GM12878 (cell line): ENCODE results near the gene SLC45A2. TPM values are rescaled to one million over a fixed set of nuclear protein-coding genes. Genes with fewer than 3 reads are reported as not detected.

Experiments used
- ATAC-seq: fragments of 200-7000 bp; cut with Tn5 transposase; 3 replicates; pipeline ENCODE4 v1.9.1; 2020; ENCODE audit warnings: mild to moderate bottlenecking, moderate library complexity
- BruUV-seq: library from RNA; stranded (reverse); fragments of 400-500 nt; replicated peaks from 2 replicates; lab custom pipeline; 2021; lab: Mats Ljungman, UMichigan
- CTCF ChIA-PET: fragments of 300-600 bp; sonication (Branson Sonifier 250); formaldehyde crosslinking; extraction: SDS; loops from one replicate; lab custom pipeline; 2021; ENCODE audit warnings: inconsistent platforms; lab: Yijun Ruan, JAX
- POLR2A ChIA-PET: fragments of 350-600 bp; formaldehyde crosslinking; extraction: SDS; loops from one replicate; lab custom pipeline; 2021; ENCODE audit warnings: inconsistent platforms; lab: Charles Lee
- RAD21 ChIA-PET: fragments of 300-600 bp; sonication (Branson Sonifier 250); formaldehyde crosslinking; loops from one replicate; lab custom pipeline; 2023; ENCODE audit warnings: antibody characterized with exemption; ENCODE audit not compliant: unreplicated experiment; lab: Charles Lee
- SMC1A ChIA-PET: fragments of 300-600 bp; sonication (Branson Sonifier 250); formaldehyde crosslinking; loops from one replicate; lab custom pipeline; 2023; ENCODE audit not compliant: unreplicated experiment, uncharacterized antibody; lab: Charles Lee
- DNase-seq: peaks from one replicate; pipeline ENCODE4 v3.0.0-alpha.2; 2011; ENCODE audit warnings: low read depth, low spot score
- FAIRE-seq: peaks from 3 replicates; lab custom pipeline; 2011; peaks lifted over from hg19 to GRCh38; lab: Jason Lieb, UNC
- H2AFZ ChIP-seq: 2 replicates; pipeline ENCODE4 v1.6.0; 2011; ENCODE audit warnings: low read depth, low read length, control low read depth; ENCODE audit not compliant: control insufficient read depth
- H3K27ac ChIP-seq: 2 replicates; pipeline ENCODE4 v1.5.1; 2011; ENCODE audit warnings: control low read depth; ENCODE audit not compliant: control insufficient read depth, insufficient read depth
- H3K27me3 ChIP-seq, 2 experiments: replicated peaks in 1 of 2; 2 replicates each; pipeline versions ENCODE4 v1.6.0 to v1.6.1; 2011; ENCODE audit warnings: low read length in 1 of 2; ENCODE audit not compliant: control insufficient read depth in 2 of 2, insufficient read depth in 2 of 2
- H3K36me3 ChIP-seq, 2 experiments: 2 replicates each; pipeline ENCODE4 v1.5.1; 2011; ENCODE audit warnings: low read length in 1 of 2; ENCODE audit not compliant: control insufficient read depth in 2 of 2, insufficient read depth in 2 of 2
- H3K4me1 ChIP-seq: 2 replicates; pipeline ENCODE4 v1.6.1; 2011; ENCODE audit warnings: mild to moderate bottlenecking, low read length, moderate library complexity, mixed read lengths; ENCODE audit not compliant: control insufficient read depth, insufficient read depth
- H3K4me2 ChIP-seq: 2 replicates; pipeline ENCODE4 v1.6.0; 2011; ENCODE audit warnings: control low read depth; ENCODE audit not compliant: control insufficient read depth, insufficient read depth
- H3K4me3 ChIP-seq: fragments of 200-600 bp; sonication (generic); 2 replicates; pipeline ENCODE4 v1.5.1; 2016
- H3K79me2 ChIP-seq: 2 replicates; pipeline ENCODE4 v1.6.0; 2011; ENCODE audit warnings: low read length; ENCODE audit not compliant: control insufficient read depth, insufficient read depth
- H3K9ac ChIP-seq: 2 replicates; pipeline ENCODE4 v1.8.0; 2011; ENCODE audit warnings: low read length, control low read depth, mixed read lengths; ENCODE audit not compliant: control insufficient read depth, insufficient read depth
- H3K9me3 ChIP-seq: replicated peaks from 3 replicates; pipeline ENCODE4 v1.5.1; 2011; ENCODE audit warnings: mild to moderate bottlenecking, low read length; ENCODE audit not compliant: control insufficient read depth, insufficient read depth
- H4K20me1 ChIP-seq: 2 replicates; pipeline ENCODE4 v1.6.0; 2011; ENCODE audit not compliant: control insufficient read depth, insufficient read depth
- BRCA1 ChIP-seq: IDR thresholded peaks from 2 replicates; pipeline ENCODE4 v1.6.1; 2011; ENCODE audit warnings: low read depth, low read length, improper control_type of control experiment
- EED ChIP-seq: sonication (generic); IDR thresholded peaks from 2 replicates; pipeline ENCODE4 v1.6.1; 2016; ENCODE audit warnings: antibody characterized with exemption, low read depth
- NR2F1 ChIP-seq: fragments of 450-650 bp; conservative IDR thresholded peaks from 2 replicates; pipeline ENCODE4 v1.6.1; 2017; ENCODE audit warnings: mild to moderate bottlenecking
- RAD21 ChIP-seq: IDR thresholded peaks from 2 replicates; pipeline ENCODE4 v1.6.1; 2011; ENCODE audit warnings: mild to moderate bottlenecking, low read depth, low read length, moderate library complexity; ENCODE audit not compliant: insufficient read depth
- STAT3 ChIP-seq: IDR thresholded peaks from 2 replicates; pipeline ENCODE4 v1.6.1; 2011; ENCODE audit warnings: low read depth, low read length, improper control_type of control experiment
- WGBS: methylation state at CpG from one replicate; pipeline ENCODE4 v1.1.6; 2016; ENCODE audit warnings: low lambda C conversion rate; ENCODE audit not compliant: insufficient replicate concordance, insufficient coverage; ENCODE audit errors: missing lambda C conversion rate; 5-methylcytosine and 5-hydroxymethylcytosine counted together
- in situ Hi-C: fragments of 300-500 bp; cut with MboI; formaldehyde crosslinking; loops from 9 replicates; pipeline ENCODE4 v1.14.3; 2018; ENCODE audit warnings: mixed read lengths
- intact Hi-C: fragments of 100-400 bp; cut with micrococcal nuclease; formaldehyde crosslinking; loops from one replicate; pipeline ENCODE4 v1.14.2; 2022; ENCODE audit not compliant: unreplicated experiment
- polyA plus RNA-seq, 11 experiments: library from polyadenylated mRNA; depleted of rRNA in 4 of 11; unstranded in 6 of 11; stranded (reverse) in 5 of 11; fragments of >200 nt; fragmentation: Nextera tagmentation in 4 of 11; fragmentation: Illumina TruSeq in 1 of 11; extraction: Ambion mirVana in 4 of 11; extraction: Trizol in 1 of 11; gene quantifications; 1 replicate in 1 of 11; 2 replicates in 10 of 11; pipeline versions ENCODE4 v1.2.1 to v1.2.3, GENCODE V29; 2011 to 2016; ENCODE audit warnings: inconsistent platforms in 2 of 11, missing spikeins in 2 of 11, low read depth in 1 of 11
- total RNA-seq, 4 experiments: library from RNA; depleted of rRNA in 3 of 4; stranded (reverse); fragments of >200 nt in 3 of 4; fragmentation: Illumina TruSeq in 1 of 4; extraction: Trizol in 1 of 4; gene quantifications; 2 replicates each; pipeline versions ENCODE4 v1.2.1 to v1.2.3, GENCODE V29; 2013 to 2021
- TF ChIP-seq, protein P1 (sequence below): fragments of 450-650 bp; IDR thresholded peaks from 2 replicates; pipeline ENCODE4 v1.6.1; 2018; ENCODE audit warnings: mild to moderate bottlenecking, low read depth, moderate library complexity; ENCODE audit not compliant: partially characterized antibody
- TF ChIP-seq, protein P2 (sequence below): fragments of 450-650 bp; IDR thresholded peaks from 2 replicates; pipeline ENCODE4 v1.6.1; 2017; ENCODE audit warnings: mild to moderate bottlenecking

SLC45A2 gene
- total and polyA plus RNA-seq, 10 of the 15 experiments (the other 5 are each of a cell fraction or from before 2014, with no cell fraction given), result 0.06 to 0.07 TPM; not detected in 8

DNA sequence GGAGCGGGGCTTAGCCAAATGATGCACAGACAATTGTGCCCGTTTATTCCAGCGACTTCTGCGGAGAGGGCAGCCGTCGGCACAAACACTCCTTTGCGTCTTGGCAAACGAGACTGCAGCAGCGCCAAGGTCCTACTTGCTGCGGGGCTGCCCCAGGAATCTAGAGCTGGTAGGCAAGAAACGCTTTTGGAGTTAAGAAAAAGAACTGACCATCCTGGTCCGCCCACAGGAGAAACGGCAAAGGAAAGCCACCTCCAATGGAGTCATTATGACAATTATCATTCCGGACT lies 46.0 kb downstream of the SLC45A2 start:
- no TSS peak for BruUV-seq
- Histone ChIP-seq H3K27ac (no peak overlapping the region), H3K79me2 (no peaks in the 10 kb centered on the region), H2AFZ (no peak overlapping the region), H3K27me3 (no peaks in the 10 kb centered on the region; a peak in 1 of 4 replicates), H3K9me3 (no peaks in the 10 kb centered on the region; the same call in 2 of the 3 replicates), H3K36me3 (no peaks in the 10 kb centered on the region), H3K4me3 (no peak overlapping the region), H3K4me1 (peaks cover 8% of the 10 kb centered on the region), H3K9ac (no peak overlapping the region), H3K4me2 (no peak overlapping the region), H4K20me1 (no peaks in the 10 kb centered on the region)
- RAD21 ChIA-PET, result interaction anchor here (1.2 kb wide), 1 partner anchor 31 kb away, joined by 3 read pairs; no protein-coding TSS in a partner anchor
- WGBS, result 73% methylated on average over 14 of the region's 14 CpGs
- in situ Hi-C loops, result no loop called here
- ATAC-seq, result no peak
- no peak for FAIRE-seq
- SMC1A ChIA-PET, result interaction anchor here (1.2 kb wide), 1 partner anchor 32 kb away, joined by 3 read pairs; no protein-coding TSS in a partner anchor
- POLR2A ChIA-PET, result no interaction called here
- TF ChIP-seq EED, result no peak
- TF ChIP-seq RAD21, result no peak
- TF ChIP-seq, protein P1, sequence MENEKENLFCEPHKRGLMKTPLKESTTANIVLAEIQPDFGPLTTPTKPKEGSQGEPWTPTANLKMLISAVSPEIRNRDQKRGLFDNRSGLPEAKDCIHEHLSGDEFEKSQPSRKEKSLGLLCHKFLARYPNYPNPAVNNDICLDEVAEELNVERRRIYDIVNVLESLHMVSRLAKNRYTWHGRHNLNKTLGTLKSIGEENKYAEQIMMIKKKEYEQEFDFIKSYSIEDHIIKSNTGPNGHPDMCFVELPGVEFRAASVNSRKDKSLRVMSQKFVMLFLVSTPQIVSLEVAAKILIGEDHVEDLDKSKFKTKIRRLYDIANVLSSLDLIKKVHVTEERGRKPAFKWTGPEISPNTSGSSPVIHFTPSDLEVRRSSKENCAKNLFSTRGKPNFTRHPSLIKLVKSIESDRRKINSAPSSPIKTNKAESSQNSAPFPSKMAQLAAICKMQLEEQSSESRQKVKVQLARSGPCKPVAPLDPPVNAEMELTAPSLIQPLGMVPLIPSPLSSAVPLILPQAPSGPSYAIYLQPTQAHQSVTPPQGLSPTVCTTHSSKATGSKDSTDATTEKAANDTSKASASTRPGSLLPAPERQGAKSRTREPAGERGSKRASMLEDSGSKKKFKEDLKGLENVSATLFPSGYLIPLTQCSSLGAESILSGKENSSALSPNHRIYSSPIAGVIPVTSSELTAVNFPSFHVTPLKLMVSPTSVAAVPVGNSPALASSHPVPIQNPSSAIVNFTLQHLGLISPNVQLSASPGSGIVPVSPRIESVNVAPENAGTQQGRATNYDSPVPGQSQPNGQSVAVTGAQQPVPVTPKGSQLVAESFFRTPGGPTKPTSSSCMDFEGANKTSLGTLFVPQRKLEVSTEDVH, result no peak
- TF ChIP-seq STAT3, result no peak
- TF ChIP-seq BRCA1, result no peak
- TF ChIP-seq, protein P2, sequence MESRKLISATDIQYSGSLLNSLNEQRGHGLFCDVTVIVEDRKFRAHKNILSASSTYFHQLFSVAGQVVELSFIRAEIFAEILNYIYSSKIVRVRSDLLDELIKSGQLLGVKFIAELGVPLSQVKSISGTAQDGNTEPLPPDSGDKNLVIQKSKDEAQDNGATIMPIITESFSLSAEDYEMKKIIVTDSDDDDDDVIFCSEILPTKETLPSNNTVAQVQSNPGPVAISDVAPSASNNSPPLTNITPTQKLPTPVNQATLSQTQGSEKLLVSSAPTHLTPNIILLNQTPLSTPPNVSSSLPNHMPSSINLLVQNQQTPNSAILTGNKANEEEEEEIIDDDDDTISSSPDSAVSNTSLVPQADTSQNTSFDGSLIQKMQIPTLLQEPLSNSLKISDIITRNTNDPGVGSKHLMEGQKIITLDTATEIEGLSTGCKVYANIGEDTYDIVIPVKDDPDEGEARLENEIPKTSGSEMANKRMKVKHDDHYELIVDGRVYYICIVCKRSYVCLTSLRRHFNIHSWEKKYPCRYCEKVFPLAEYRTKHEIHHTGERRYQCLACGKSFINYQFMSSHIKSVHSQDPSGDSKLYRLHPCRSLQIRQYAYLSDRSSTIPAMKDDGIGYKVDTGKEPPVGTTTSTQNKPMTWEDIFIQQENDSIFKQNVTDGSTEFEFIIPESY, result no peak
- TF ChIP-seq NR2F1, result no peak
- no peak for DNase-seq
- intact Hi-C loops, result no loop called here
- CTCF ChIA-PET, result no interaction called here
